A549 (cell line): ENCODE data around the gene STPG4. TPM values are rescaled to one million over a fixed set of nuclear protein-coding genes. Genes with fewer than 3 reads are reported as not detected.

Source experiments
- ATAC-seq, 2 experiments: fragments of 200-7000 bp in 1 of 2; fragments of >200 bp in 1 of 2; cut with Nextera tagmentation in 1 of 2; cut with Tn5 transposase in 1 of 2; 3 replicates each; pipeline versions ENCODE4 v1.8.0 to v1.9.1; 2018 to 2020; ENCODE audit warnings: mild to moderate bottlenecking in 1 of 2, moderate library complexity in 1 of 2
- CTCF ChIA-PET: fragments of 300-600 bp; sonication (Branson Sonifier 250); formaldehyde crosslinking; extraction: SDS; loops from one replicate; lab custom pipeline; 2021; ENCODE audit warnings: antibody characterized with exemption, inconsistent platforms; lab: Yijun Ruan, JAX
- POLR2A ChIA-PET: fragments of 350-600 bp; formaldehyde crosslinking; extraction: SDS; loops from one replicate; lab custom pipeline; 2021; ENCODE audit warnings: antibody characterized with exemption, inconsistent platforms; lab: Yijun Ruan, JAX
- DNase-seq, 2 experiments: peaks; one replicate each; pipeline versions ENCODE4 v3.0.0 to v3.0.0-alpha.2; 2011 to 2016; ENCODE audit warnings: low read depth in 1 of 2, low spot score in 1 of 2
- FAIRE-seq: peaks from 2 replicates; lab custom pipeline; 2011; peaks lifted over from hg19 to GRCh38; lab: Jason Lieb, UNC
- H3K27ac ChIP-seq, 2 experiments: fragments of >200 bp; sonication (Bioruptor Twin); formaldehyde crosslinking; 3 replicates each; pipeline ENCODE4 v1.5.1; 2016 to 2017
- H3K4me1 ChIP-seq: fragments of >200 bp; sonication (Bioruptor Twin); formaldehyde crosslinking; 3 replicates; pipeline ENCODE4 v1.6.1; 2016
- H3K4me2 ChIP-seq: fragments of >200 bp; sonication (Bioruptor Twin); formaldehyde crosslinking; 3 replicates; pipeline ENCODE4 v1.6.1; 2016
- H3K4me3 ChIP-seq: fragments of >200 bp; sonication (Bioruptor Twin); formaldehyde crosslinking; 3 replicates; pipeline ENCODE4 v1.5.1; 2016
- H3K9me3 ChIP-seq: fragments of >200 bp; sonication (Bioruptor Twin); formaldehyde crosslinking; 3 replicates; pipeline ENCODE4 v1.6.1; 2016
- BCL3 ChIP-seq: fragments of >200 bp; sonication (Bioruptor Twin); formaldehyde crosslinking; IDR thresholded peaks from 3 replicates; pipeline ENCODE4 v1.6.1; 2016
- CBX8 ChIP-seq: fragments of 200-600 bp; sonication (generic); IDR thresholded peaks from 2 replicates; pipeline ENCODE4 v1.6.1; 2016
- CHD2 ChIP-seq: fragments of 150-350 bp; IDR thresholded peaks from 2 replicates; pipeline ENCODE4 v1.6.1; 2014; ENCODE audit warnings: low read length; ENCODE audit not compliant: partially characterized antibody
- E2F6 ChIP-seq: IDR thresholded peaks from 2 replicates; pipeline ENCODE4 v1.6.1; 2012; ENCODE audit warnings: low read depth, borderline replicate concordance
- EHMT2 ChIP-seq: fragments of 200-600 bp; sonication (generic); IDR thresholded peaks from 2 replicates; pipeline ENCODE4 v1.6.1; 2016; ENCODE audit warnings: antibody characterized with exemption, low read depth, mild to moderate bottlenecking, moderate library complexity
- EP300 ChIP-seq, 2 experiments: fragments of >200 bp; sonication (Bioruptor Twin); formaldehyde crosslinking; IDR thresholded peaks; 2 replicates in 1 of 2; 3 replicates in 1 of 2; pipeline ENCODE4 v1.6.1; 2016 to 2017
- GATA3 ChIP-seq: IDR thresholded peaks from 2 replicates; pipeline ENCODE4 v1.6.1; 2012; ENCODE audit warnings: borderline replicate concordance
- HDAC2 ChIP-seq: fragments of 200-600 bp; sonication (generic); IDR thresholded peaks from 2 replicates; pipeline ENCODE4 v1.6.1; 2016
- HES2 ChIP-seq: fragments of >200 bp; sonication (Bioruptor Twin); formaldehyde crosslinking; IDR thresholded peaks from 2 replicates; pipeline ENCODE4 v1.6.1; 2016
- HEYL ChIP-seq: fragments of 250-450 bp; sonication (Bioruptor Pico); IDR thresholded peaks from 2 replicates; pipeline ENCODE4 v1.8.0; 2021; ENCODE audit warnings: mild to moderate bottlenecking, moderate library complexity
- HOXB13 ChIP-seq: fragments of 250-450 bp; sonication (Bioruptor Pico); IDR thresholded peaks from 2 replicates; pipeline ENCODE4 v1.5.0; 2020; ENCODE audit warnings: low read depth, mild to moderate bottlenecking, moderate library complexity
- HOXB5 ChIP-seq: fragments of 250-450 bp; sonication (Bioruptor Pico); IDR thresholded peaks from 2 replicates; pipeline ENCODE4 v1.5.0; 2020; ENCODE audit warnings: mild to moderate bottlenecking, moderate library complexity
- JUN ChIP-seq, 2 experiments: fragments of >200 bp; sonication (Bioruptor Twin); formaldehyde crosslinking; IDR thresholded peaks; 2 replicates in 1 of 2; 3 replicates in 1 of 2; pipeline ENCODE4 v1.6.1; 2016 to 2017
- JUNB ChIP-seq: fragments of >200 bp; sonication (Bioruptor Twin); formaldehyde crosslinking; IDR thresholded peaks from 2 replicates; pipeline ENCODE4 v1.6.1; 2016
- KDM1A ChIP-seq: fragments of 200-600 bp; sonication (generic); IDR thresholded peaks from 2 replicates; pipeline ENCODE4 v1.6.1; 2016; ENCODE audit warnings: low read depth, mild to moderate bottlenecking
- KDM5A ChIP-seq: fragments of 200-600 bp; sonication (generic); IDR thresholded peaks from 2 replicates; pipeline ENCODE4 v1.6.1; 2016; ENCODE audit warnings: antibody characterized with exemption, mild to moderate bottlenecking
- MAFK ChIP-seq: fragments of 450-650 bp; IDR thresholded peaks from 2 replicates; pipeline ENCODE4 v1.6.1; 2014; ENCODE audit not compliant: partially characterized antibody
- MAZ ChIP-seq: fragments of 150-350 bp; IDR thresholded peaks from 2 replicates; pipeline ENCODE4 v1.6.1; 2014; ENCODE audit warnings: antibody characterized with exemption, low read depth, low read length, borderline replicate concordance
- NPAS2 ChIP-seq: fragments of 250-450 bp; sonication (Bioruptor Pico); IDR thresholded peaks from 2 replicates; pipeline ENCODE4 v1.8.0; 2022; ENCODE audit warnings: mild to moderate bottlenecking, moderate library complexity, borderline replicate concordance
- PBX3 ChIP-seq: IDR thresholded peaks from 2 replicates; pipeline ENCODE4 v1.6.1; 2012
- PHF8 ChIP-seq: fragments of 200-600 bp; sonication (generic); IDR thresholded peaks from 2 replicates; pipeline ENCODE4 v1.6.1; 2016; ENCODE audit warnings: low read depth, mild to moderate bottlenecking, antibody characterized with exemption, moderate library complexity, borderline replicate concordance
- POLR2A ChIP-seq: IDR thresholded peaks from 2 replicates; pipeline ENCODE4 v1.6.1; 2012; ENCODE audit warnings: mild to moderate bottlenecking, low read length
- RARB ChIP-seq: fragments of 250-450 bp; sonication (Bioruptor Pico); IDR thresholded peaks from 2 replicates; pipeline ENCODE4 v1.8.0; 2021; ENCODE audit warnings: mild to moderate bottlenecking, moderate library complexity
- RCOR1 ChIP-seq: fragments of 150-350 bp; IDR thresholded peaks from 2 replicates; pipeline ENCODE4 v1.6.1; 2014; ENCODE audit warnings: antibody characterized with exemption, low read length, low read depth
- REST ChIP-seq: fragments of 200-600 bp; sonication (generic); IDR thresholded peaks from 2 replicates; pipeline ENCODE4 v1.6.1; 2016; ENCODE audit warnings: antibody characterized with exemption, mild to moderate bottlenecking, moderate library complexity
- RFX5 ChIP-seq: fragments of 450-650 bp; IDR thresholded peaks from 2 replicates; pipeline ENCODE4 v1.7.1; 2014; ENCODE audit warnings: antibody characterized with exemption, mild to moderate bottlenecking, moderate library complexity
- TFCP2L1 ChIP-seq: fragments of 250-450 bp; sonication (Bioruptor Pico); IDR thresholded peaks from 2 replicates; pipeline ENCODE4 v1.5.0; 2021; ENCODE audit warnings: mild to moderate bottlenecking
- TP53 ChIP-seq: fragments of 250-450 bp; sonication (Bioruptor Pico); IDR thresholded peaks from 2 replicates; pipeline ENCODE4 v1.5.0; 2021; ENCODE audit warnings: mild to moderate bottlenecking, moderate library complexity
- ZC3H11A ChIP-seq: fragments of 450-650 bp; IDR thresholded peaks from 2 replicates; pipeline ENCODE4 v1.6.1; 2014; ENCODE audit warnings: antibody characterized with exemption, mild to moderate bottlenecking
- ZSCAN20 ChIP-seq: fragments of 250-450 bp; sonication (Bioruptor Pico); IDR thresholded peaks from 2 replicates; pipeline ENCODE4 v1.8.0; 2022; ENCODE audit warnings: mild to moderate bottlenecking, moderate library complexity
- WGBS: methylation state at CpG from one replicate; pipeline ENCODE4 v1.1.6; 2017; ENCODE audit errors: missing lambda C conversion rate; 5-methylcytosine and 5-hydroxymethylcytosine counted together
- polyA plus RNA-seq, 4 experiments: library from polyadenylated mRNA; depleted of rRNA in 3 of 4; stranded (reverse); fragments of >200 nt; fragmentation: RNase III in 1 of 4; extraction: RNeasy Plus Mini Kit Qiagen cat#74134 plus additional on column Dnase treatment in 1 of 4; gene quantifications; 2 replicates in 3 of 4; 3 replicates in 1 of 4; pipeline ENCODE4 v1.2.3, GENCODE V29; 2011 to 2017
- TF ChIP-seq, protein P1 (sequence below): IDR thresholded peaks from 2 replicates; pipeline ENCODE4 v1.6.1; 2012

The STPG4 gene
- polyA plus RNA-seq, 2 of the 4 experiments (the other 2 are of a cell fraction) = 0.05 to 0.13 TPM

DNA sequence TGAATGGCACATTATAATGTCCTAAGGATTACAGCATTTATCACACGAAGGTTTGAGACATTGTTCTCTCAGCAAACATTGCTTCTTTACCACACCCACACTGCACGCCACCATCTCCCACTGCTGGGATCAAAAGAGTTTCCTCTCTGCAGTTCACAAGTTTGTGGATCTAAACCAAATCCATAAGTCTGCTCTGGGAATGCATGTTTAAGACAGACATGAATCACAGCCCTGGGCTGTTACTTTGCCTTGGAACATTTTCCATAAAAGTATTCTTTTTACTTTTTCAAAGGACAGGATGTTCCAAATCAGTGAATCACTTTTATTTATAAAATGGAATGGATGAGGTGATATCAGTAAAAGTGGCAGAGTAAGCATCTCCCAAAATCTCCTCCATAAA, 36.1 kb downstream of the STPG4 start:
- FAIRE-seq (peak; percentile 61), ATAC-seq (peak; percentile 52 to 61; a peak in 3 of 6 replicates), DNase-seq (peak in 1 of 2 experiments; percentile 35)
- peaks cover 23% of the 10 kb centered on the region; the same call in 2 of the 3 replicates for H3K4me1 ChIP-seq
- no peaks in the 10 kb centered on the region for H3K9me3 ChIP-seq
- WGBS = 17% methylated on average over 2 of the region's 2 CpGs
- H3K4me2 ChIP-seq = peak overlapping the region; percentile 43
- H3K4me3 ChIP-seq = no peak overlapping the region
- ChIA-PET POLR2A (no interaction called here), CTCF (interaction anchor here (0.6 to 2.6 kb wide), 4 partner anchors 78 to 204 kb away, joined by 3 to 7 read pairs (median 3); no protein-coding TSS in a partner anchor)
- TF ChIP-seq JUN (IDR thresholded peaks at IDR 0.05) (no peak), HEYL (CRISPR knock-in tag) (no peak), CBX8 (no peak), JUNB (no peak), EP300 (IDR thresholded peaks at IDR 0.05) (no peak), RARB (CRISPR knock-in tag) (no peak), CHD2 (no peak), KDM1A (no peak), MAFK (no peak), PHF8 (no peak), HOXB13 (no peak), HDAC2 (no peak), HES2 (no peak), TP53 (CRISPR knock-in tag) (no peak), REST (no peak), MAZ (no peak), RFX5 (no peak), POLR2A (no peak), TFCP2L1 (no peak)
- peak overlapping the region; percentile 27 to 52; a peak in 3 of 6 replicates for H3K27ac ChIP-seq

GRCh38 chr2:47118581-47118980, 36.5 kb downstream of the STPG4 start:
- FAIRE-seq (no peak), ATAC-seq (no peak), DNase-seq (no peak)
- Histone ChIP-seq H3K4me1 (peaks cover 23% of the 10 kb centered on the region; the same call in 2 of the 3 replicates), H3K27ac (peak overlapping the region; percentile 27 to 52; a peak in 3 of 6 replicates), H3K4me3 (no peak overlapping the region), H3K9me3 (no peaks in the 10 kb centered on the region), H3K4me2 (peak overlapping the region; percentile 43)
- CTCF ChIA-PET = interaction anchor here (0.8 to 2.6 kb wide), 3 partner anchors 79 to 205 kb away, joined by 3 to 7 read pairs (median 3); no protein-coding TSS in a partner anchor
- WGBS = 62% methylated on average over 2 of the region's 2 CpGs
- TF ChIP-seq TP53 (CRISPR knock-in tag) = no peak
- TF ChIP-seq BCL3 = no peak
- no peak for TF ChIP-seq PBX3
- no peak for TF ChIP-seq EP300 (IDR thresholded peaks at IDR 0.05)
- TF ChIP-seq ZSCAN20 (CRISPR knock-in tag) = no peak
- TF ChIP-seq EHMT2 = no peak
- TF ChIP-seq HEYL (CRISPR knock-in tag) = no peak
- TF ChIP-seq TFCP2L1 = no peak
- TF ChIP-seq JUNB = no peak
- TF ChIP-seq, protein P1, sequence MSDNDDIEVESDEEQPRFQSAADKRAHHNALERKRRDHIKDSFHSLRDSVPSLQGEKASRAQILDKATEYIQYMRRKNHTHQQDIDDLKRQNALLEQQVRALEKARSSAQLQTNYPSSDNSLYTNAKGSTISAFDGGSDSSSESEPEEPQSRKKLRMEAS = no peak
- no peak for TF ChIP-seq MAZ
- TF ChIP-seq HOXB5 (CRISPR knock-in tag) = no peak
- no peak for TF ChIP-seq RCOR1
- TF ChIP-seq HDAC2 = no peak
- no peak for TF ChIP-seq NPAS2 (CRISPR knock-in tag)
- TF ChIP-seq GATA3 = no peak
- TF ChIP-seq E2F6 = no peak
- no peak for TF ChIP-seq KDM5A
- no peak for TF ChIP-seq ZC3H11A
- POLR2A ChIA-PET = no interaction called here
